AG08395 (cell line): ENCODE measurements around the gene BCR.

Source experiments
- DNase-seq: peaks from one replicate; pipeline ENCODE4 v3.0.0; 2012; ENCODE audit warnings: mixed read lengths, low spot score

The BCR gene

DNA sequence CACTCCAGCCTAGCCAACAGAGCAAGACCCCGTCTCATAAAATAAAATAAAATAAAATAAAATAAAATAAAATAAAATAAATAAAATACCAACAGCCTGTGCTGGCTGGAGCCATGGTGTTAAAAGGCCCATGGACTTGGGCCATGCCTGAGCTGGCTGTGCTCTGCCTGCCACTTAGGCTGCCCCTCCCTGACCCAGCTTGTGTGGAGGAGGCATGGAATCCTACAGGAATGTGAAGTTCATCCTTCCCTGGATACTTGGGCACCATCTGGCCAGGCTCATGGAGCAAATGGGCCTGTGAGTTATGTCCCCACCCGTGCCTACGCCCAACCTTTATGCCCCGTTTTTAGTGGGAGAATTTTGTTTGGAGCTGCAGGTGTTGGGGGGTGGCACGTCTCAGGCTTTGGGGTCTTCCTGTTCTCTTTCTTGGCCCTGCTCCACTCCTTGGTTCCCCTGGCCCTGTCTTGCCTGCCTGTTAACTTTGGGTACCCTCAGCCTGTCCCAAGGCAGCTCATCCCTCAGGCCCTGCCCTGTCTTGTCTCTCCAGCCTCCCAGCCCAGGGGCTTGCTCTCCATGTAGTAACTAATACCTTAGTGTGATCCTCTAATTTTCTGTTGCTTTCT is 51.3 kb downstream of the BCR start:
- DNase-seq, result no peak

DNA sequence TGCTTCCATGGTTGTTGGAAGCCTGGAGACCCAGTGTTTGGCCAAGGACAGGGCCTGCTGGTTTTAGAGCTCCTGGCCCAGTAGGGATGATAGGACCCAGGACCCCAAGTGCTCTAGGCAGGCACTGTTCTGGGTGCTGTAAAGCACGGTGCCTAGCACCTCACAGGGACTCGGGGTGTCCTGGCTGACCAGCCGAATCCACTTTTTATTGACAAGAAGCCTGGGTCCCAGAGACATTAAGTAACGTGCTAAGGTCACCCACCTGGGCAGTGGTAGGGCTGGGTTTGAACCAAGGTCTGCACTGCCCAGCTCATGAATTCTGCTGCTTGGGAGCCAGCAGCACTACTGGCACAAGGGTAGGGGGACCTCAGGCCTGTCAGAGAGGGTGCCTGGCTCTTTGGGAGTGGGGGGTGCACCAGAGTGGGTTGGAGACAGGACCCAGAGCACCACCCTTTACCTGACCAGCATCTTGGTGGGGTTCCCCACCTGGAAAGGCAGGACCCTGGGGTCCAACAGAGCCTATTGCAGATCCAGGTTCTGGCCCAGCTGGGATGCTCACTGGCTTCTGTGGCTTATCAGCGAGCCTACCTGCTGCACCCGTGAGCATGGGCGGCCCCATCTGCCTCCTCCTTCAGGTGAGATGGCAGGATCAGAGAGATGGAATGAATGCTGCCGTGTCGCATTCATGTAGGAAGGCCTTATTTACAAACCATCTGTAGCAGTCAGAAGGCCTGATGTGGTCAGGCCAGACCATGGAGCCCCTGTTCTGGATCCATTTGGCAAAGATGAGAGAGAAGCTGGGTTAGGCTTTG is 52.0 kb downstream of the BCR start:
- DNase-seq, result no peak

DNA sequence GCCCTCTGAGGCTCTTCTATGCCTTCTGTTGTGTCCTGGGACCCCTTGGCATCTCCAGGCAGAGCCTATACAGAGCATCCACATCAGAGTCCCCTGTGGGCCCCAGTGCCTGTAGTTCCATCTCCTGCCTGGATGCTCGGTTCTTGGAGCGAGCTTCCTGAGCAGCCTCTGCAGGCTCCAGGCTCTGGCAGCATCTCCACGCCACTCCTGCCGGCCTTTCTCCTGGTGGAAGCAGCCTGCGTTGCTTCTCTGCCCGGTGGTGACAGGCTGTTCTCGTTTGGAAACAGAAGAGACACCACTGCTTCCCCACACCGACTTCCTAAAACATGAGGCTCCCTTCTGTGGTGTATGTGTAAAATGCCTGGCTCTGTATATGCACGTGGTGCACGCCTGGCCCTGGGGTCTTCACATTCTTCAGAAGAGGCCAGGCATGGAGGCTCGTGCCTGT is 52.8 kb downstream of the BCR start:
- DNase-seq, result peak; percentile 38

DNA sequence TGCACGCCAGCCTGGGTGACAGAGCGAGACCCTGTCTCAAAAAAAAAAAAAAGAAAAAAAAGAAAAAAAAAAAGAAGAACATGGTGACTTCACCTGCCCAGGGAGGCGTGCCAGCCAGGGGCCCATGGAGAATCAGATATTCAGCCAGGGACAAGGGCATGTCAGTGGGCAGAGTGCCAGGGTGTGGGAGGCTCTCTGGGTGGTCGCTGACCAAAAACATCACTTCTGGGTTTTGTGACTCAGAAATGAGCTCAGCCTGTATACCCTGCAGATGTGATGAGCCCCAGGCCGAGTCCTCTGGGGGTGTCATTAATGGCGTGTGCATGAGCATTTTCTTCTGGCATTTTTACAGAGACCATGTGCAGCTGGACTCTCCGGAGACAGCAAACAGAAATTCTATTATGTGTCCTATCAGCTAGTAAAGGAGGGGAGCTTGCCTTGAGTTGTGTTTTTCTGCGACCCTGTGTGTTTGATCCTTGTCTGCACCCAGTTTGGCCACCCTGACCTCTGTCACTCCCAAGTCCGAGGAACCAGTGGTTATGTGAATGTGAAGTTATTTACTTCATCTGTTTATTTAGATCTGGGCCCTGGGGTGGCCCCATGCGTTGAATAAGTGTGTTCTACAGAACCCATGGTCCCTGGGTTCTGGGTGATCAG is 53.6 kb downstream of the BCR start:
- peak; percentile 47 for DNase-seq

DNA sequence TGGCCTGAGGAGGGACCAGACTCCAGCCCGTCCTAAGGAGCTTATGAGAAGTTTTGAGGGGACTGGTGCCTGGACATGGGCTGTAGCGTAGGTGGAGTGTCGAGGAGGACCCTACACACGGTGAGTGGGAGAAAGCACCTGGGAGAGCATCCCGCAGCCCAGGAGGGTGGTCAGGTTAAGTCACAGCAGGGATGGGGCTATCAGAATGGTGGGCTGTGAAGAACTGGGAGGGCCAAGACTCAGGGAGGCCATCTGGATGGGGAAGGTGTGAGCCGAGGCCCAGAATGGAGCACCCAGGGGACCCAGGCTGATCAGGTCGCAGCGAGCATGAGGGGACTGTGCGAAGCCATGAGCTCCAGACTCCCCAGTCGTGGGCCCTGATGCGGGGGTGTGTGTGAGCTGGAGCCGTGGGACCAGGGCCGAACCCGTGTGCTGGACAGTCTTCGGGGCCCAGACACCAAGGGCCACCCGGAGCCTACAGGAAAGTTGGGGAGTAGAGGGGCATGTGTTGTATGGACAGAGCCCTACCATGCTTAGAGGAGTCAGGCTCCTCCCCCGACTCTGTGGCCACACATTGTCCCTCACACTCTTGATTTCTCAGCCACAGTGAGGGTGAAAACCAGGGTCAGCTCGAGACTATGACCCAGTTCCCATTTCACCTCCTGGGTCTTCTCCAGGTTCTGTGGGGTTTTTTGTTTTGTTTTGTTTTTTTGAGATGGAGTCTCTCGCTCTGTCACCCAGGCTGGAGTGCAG is 54.3 kb downstream of the BCR start:
- DNase-seq, result no peak

DNA sequence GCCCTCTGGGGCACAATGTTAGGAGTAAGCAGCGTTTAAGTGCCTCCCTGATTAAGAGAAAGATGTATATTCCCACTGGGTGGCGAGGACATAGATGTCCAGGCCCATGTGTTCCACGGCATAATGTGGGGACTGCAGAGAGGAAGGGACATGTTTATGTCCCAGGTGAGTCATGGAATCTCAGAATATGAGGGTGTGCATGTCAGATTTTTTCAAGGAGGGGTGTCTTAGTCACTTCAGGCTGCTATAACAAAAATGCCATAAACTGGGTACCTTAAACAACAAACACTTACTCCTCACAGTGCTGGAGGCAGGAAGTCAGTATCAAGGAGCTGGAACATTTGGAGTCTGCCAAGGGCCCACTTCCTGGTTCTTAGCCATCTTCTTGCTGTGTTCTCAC is 55.1 kb downstream of the BCR start:
- DNase-seq, result no peak

DNA sequence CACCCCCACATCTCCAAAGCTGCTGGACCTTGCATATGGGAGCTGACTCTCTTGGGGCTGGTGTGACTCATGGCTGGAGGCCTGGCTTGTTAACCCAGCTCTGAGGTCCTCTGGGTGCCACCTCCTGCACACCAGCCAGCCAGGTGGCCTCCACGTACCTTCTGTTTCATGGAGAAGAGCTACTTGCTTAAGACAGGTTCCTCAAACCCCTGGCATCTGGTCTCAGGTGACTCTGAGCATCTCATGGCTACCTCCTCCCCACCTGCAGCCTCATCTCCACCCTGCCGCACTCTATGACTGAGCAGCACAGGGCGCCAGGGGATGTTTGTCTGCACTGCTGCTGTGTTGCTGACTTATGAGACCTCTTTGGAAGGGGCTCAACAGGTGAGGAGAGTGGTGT is 55.7 kb downstream of the BCR start:
- DNase-seq, result no peak

DNA sequence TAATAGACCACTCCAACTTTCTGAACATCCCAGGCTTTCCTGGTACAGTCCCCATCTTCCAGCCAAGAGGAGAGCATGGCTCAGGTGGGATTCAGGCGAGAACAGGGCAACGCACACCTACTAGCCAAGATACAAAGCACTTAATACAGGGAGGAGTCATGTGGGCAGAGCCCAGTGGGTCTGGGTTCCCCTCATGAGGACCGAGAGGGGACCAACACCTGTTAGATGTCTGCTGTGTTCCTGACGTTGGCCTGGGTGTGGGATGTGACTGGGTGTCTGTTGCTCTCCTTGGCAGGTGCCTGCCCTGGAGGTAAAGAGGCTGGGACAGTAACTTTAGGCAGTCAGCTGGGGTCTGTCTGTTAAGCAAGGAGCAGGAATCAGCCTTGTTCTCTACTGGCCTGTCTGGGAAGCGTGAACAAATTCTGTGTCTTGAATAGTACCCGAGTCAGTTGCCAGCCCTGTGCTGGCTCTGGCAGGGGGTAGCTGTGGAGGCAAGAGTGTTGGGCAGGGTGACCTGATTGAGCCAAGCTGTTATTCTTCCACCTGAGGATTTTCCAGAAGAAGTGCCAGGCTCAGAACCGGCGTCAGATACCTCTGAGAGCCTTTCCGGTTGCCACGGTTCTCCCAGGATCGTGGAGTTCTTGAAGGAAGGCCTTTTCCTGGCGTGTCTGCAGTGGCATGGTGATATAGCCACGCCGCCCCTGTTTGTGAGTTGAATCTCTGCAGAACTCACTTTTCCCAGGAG is 56.3 kb downstream of the BCR start:
- no peak for DNase-seq

DNA sequence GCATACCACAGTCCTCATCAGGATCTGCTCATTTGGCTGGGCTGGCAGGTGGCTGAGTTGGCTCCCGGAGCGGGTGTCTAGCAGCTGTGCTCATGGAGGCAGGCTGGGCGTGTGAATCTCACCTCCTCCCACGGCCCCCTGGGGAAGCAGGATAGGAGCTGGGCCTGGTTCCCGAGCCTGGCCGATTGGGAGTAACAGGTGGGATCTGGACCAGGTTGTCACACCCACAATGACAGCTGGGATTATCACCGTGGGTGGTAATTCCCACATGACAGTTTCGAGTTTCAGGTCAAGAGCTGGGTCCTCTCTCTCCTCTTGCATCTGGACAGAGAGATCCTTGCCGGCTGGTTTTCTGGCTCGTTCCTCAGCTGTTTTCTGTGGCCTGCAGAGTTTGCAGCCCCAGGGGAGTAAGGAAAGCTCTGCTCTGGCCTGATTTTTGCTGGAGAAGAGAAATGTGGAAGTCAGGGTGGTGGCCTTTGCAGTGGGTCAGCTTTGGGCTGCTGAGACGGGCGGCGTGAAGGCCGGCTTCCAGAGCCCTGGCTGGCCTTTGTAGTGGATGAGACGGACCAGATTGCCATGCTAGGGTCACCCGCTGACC is 57.0 kb downstream of the BCR start:
- no peak for DNase-seq

DNA sequence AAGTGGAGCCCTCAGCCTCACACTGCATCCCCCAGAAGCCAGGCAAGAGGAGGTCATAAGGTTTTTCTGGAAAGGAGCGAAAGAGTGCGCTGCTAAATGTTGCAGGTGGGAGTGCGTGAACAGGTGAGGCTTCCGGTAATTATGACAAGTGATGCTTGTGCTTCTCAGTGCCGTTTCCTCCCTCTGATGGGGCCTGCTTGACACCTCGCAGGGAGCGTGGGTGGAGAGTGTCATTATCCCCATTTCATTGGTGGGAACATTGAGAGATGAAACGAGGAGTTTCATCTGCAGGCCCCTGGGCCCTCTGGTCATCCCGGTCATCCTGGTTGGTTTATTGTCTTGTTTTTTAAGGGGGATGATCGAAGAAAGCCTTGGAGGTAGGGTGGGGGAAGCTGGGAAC is 57.5 kb downstream of the BCR start:
- no peak for DNase-seq

DNA sequence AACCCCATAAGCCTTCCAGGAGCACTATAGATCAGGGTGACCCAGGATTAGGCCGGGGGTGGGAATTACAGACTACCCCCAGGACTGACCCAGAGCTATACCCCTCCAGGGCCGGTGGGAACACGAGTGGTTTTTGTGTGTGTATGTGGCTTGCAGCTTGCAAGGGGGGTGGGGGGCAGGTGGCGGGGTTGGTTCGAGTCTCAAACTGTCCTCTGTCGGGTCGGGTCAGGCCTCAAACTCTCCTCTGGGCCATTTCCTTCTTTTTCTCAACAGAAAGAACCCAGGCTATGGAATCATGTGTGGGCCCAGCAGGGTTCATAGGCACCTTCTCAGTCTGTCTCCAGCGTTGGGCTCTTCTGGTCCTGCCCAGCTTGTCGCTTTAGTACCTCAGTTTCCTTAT is 58.4 kb downstream of the BCR start:
- DNase-seq, result no peak

DNA sequence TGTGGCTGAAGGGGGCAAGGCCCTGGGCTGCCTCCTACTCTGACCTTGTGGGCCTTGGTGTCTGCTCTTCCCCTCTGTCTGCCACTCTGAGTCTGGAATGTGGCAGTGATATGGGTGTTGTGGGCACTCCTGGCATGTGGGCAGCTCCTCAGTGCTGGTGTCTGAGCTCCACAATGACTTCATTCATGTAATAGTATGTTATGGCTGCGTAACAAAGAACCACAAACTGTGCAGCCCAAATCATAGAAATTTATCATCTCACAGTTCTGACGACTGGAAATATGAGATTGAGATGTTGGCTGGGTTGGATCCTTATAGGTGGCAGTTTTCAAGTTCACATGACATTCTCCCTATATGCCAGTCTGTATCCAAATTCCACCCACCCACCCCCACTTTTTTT is 59.1 kb downstream of the BCR start:
- no peak for DNase-seq

DNA sequence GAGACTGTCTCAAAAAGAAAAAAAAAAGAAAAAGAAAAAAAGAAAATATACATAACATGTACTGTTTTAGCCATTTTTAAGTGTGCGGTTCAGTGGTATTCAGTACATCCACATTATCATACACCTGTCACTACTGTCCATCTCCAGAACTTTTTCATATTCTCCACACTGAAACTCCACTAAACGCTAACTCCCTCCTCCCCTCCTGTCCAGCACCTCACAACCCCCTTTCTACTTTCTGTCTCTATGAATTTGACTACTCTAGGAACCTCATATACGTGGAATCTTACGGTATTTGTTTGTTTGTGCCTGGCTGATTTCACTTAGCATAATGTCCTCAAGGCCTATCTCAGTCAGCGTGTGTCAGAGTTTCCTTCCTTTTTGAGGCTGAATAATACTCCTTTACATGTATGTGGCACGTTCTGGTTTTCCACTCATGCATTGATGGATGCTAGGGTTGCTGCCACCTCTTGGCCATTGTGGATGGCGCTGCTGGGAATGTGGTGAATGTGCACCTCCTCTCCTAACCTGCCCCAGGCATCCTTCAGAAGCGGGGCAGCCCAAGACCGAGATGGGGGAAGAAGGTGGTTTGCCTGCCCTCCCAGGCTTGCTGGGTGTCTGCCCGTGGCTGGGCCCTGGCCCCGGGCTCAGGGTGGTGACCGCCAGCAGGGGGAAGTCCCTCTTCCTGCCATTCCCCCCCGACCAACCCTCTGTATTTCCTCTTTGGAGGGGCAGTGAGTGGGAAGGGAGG is 60.5 kb downstream of the BCR start:
- no peak for DNase-seq

DNA sequence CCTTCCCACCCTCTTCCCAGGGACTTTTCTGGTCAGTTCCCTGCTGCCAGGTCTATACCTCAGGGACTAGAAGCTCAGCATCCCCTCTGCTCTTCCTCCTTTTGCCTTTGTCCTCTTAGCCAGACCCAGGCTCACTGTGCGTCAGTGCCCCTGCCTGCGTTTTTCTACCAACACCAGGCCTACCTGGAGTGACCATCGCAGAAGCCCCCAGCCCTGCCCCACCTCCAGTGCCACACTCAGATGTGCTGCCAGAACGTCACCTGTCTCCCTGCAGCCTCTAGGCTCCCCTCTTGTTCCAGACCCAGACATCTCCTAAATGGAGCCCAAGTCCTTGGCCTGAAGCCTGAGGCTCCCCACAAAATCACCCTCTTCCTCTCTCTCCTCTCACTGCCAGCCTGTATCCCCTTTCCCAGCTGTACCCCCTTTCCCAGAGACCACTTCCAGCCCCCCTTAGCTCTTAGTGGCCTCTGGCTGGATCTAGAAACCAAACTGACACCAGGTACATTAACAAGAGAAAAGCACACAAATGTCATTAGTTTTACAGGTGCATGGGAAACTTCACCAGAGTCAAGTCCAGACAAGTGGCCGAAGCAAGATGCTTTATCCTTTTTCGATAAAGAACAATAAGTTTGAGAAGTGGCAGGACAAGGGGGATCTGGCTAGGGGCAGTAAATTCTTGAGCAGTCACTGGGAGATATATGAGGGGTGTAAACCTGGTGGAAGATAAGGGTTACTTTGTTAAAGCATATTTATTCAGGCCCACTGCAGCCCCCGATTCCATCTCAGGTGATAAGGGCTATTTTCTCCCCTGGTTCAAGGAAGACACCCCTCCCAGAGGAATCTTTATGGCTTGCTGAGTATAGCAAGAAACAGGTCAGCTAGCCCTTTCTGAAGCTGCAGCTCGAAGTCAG is 61.5 kb downstream of the BCR start:
- no peak for DNase-seq

DNA sequence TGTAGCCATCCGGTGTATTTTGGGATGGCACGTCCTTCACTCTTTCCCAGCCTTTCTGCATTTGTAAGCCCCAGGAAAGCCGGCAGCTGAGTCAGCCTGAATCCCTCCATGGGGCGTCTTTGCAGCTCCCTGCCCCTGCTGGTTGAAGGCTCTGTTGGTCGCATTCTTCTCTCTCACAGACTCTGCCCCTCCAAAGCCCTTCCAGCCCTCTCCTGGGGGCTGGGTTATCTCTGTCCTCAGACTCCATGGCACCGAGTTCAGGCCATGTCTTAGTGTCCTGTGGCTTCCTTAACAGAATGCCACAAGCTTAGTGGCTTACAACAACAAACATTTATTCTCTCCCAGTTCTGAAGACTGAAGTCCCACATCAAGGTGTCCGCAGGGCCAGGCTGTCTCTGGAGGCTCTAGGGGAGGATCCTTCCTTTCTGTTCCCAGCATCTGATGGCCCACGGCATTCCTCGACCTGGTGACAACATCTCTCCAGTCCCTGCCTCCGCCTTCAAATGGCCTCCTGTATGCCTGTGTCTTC is 62.2 kb downstream of the BCR start:
- no peak for DNase-seq

DNA sequence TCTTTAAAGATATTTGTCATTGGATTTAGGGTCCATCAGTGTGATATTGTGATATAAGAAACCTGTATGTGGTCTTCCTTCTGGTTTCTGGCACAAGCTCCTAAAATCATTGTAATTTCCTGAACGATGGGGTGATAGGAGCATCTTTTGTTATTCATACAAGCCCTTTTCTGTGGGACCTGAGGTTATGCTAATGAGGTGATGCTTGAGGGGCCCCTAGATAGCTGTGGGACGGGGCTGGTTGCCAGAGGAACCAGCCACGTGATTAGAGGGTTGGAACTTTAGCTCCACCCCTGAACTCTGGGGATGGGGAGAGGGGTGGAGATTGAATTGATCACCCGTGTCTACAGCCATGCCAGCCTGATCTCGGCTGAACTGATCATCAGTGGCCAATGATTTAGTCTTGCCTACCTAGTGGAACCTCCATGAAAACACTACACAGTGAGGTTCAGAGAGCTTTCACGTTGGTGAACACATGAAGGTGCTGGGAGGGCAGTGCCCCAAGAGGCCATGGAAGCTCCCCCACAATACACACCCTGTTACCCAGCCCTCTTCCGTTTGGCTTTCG is 62.8 kb downstream of the BCR start:
- no peak for DNase-seq

DNA sequence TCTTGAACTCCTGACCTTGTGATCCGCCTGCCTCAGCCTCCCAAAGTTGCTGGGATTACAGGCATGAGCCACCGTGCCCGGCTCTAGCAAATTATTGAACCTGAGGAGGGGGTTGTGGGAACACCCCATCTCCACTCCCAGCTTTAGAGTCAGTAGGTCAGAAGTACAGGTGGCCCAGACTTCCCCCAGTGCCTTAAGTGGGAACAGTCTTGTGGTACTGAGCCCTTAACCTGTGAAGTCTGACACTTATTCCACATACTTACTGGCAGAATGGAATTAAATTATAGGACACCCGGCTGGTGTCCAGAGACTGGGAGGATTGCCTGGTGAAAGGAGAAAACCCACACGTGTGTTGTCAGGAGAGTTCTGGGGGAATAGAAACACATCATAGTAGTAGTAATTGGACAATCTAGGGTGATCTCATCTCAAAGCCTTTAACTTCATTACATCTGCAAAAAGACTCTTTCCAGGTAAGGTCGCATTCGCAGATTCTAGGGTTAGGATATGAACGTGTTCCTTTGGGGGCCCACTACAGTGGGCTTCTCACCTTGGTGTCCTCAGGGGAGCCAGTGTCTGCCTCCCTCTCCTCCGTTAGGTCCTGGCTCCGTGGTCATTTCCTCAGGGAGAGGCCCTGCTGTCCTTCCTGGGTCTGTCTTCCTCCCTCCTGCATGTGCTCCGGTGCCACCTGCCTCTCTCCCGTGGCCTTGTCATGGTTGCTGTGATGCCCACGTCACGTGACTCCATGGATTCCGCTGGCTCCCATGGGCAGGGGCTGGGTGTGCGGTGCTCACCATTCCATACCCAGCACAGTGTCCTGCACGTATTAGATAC is 63.8 kb downstream of the BCR start:
- no peak for DNase-seq

DNA sequence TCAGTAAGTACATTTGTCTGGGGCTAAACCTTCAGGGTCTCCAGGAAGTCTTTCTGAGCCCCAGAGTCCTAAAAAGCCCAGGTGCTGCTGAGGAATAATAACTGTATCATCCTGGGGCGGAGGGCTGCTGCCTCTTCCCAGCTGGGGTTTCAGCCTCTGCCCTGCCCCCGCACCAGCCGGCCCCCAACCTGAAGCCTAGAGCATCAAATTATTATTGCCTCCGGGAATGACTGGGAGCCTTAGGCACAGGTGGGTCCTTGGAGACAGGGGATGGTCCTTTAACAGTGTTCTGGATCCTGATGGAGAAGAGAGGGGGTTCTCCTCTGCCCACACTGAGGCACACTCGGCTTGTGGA is 64.4 kb downstream of the BCR start:
- no peak for DNase-seq
